Left renal pelvis (tissue), 4 donors: ENCODE measurements around the gene DET1. TPM values are rescaled to one million over a fixed set of nuclear protein-coding genes. Genes with fewer than 3 reads are reported as not detected.
A peak's percentile ranks its signal among the peaks of the same experiment; 100 is the strongest.
"Not testable (repeated sequence)": the region's sequence is repeated elsewhere in the genome, so short reads cannot be mapped to it uniquely, and the experiment has no call there.

Source experiments
- DNase-seq, 4 donors: peaks; one replicate each; pipeline ENCODE4 v3.0.0-alpha.2; 2013; ENCODE audit warnings: low read depth in 4 of 4, low spot score in 3 of 4
- polyA plus RNA-seq, 4 donors: library from polyadenylated mRNA; unstranded; fragments of 120-200 nt; gene quantifications; one replicate each; pipeline ENCODE4 v1.2.1, GENCODE V29; 2013; ENCODE audit not compliant: insufficient read length in 4 of 4

The DET1 gene
- 10 to 100 TPM; 13.8 to 19.3 (median 15.0) TPM for polyA plus RNA-seq

GRCh38 chr15:88546248-88547129 is at the start of gene DET1:
Gene DET1 (minus strand): TSS chr15:88546681. CDS start chr15:88531705, 14,976 bp downstream.
- DNase-seq = peak; percentile 76 to 89 (median 86)

- DNase-seq = no peak
Measured at GRCh38 chr15:88591384-88591783, 44.9 kb upstream of the DET1 start.

GRCh38 chr15:88590759-88591158 is 44.3 kb upstream of the DET1 start:
- DNase-seq = no peak

GRCh38 chr15:88586401-88587162 is 40.1 kb upstream of the DET1 start:
- DNase-seq = no peak

- DNase-seq = no peak
Measured at GRCh38 chr15:88580532-88580931, 34.1 kb upstream of the DET1 start.

- no peak for DNase-seq
Measured at GRCh38 chr15:88579322-88579721, 32.8 kb upstream of the DET1 start.

- no peak for DNase-seq
Measured at GRCh38 chr15:88574655-88575054, 28.2 kb upstream of the DET1 start.

GRCh38 chr15:88574077-88574476 is 27.6 kb upstream of the DET1 start:
- no peak for DNase-seq

GRCh38 chr15:88571852-88572259 is 25.4 kb upstream of the DET1 start:
- DNase-seq = no peak

GRCh38 chr15:88571153-88571851 is 24.8 kb upstream of the DET1 start:
- DNase-seq = no peak

- DNase-seq = no peak
Measured at GRCh38 chr15:88568589-88568988, 22.1 kb upstream of the DET1 start.

GRCh38 chr15:88564741-88565140 is 18.3 kb upstream of the DET1 start:
- DNase-seq = no peak

GRCh38 chr15:88563638-88564037 is 17.2 kb upstream of the DET1 start:
- DNase-seq = no peak

- not testable (repeated sequence) for DNase-seq
Measured at GRCh38 chr15:88559565-88559964, 13.1 kb upstream of the DET1 start.

- DNase-seq = not testable (repeated sequence)
Measured at GRCh38 chr15:88558026-88558425, 11.5 kb upstream of the DET1 start.

- not testable (repeated sequence) for DNase-seq
Measured at GRCh38 chr15:88548009-88548408, 1.5 kb upstream of the DET1 start.

GRCh38 chr15:88545578-88546247 is 768 bp downstream of the DET1 start:
- DNase-seq = not testable (repeated sequence)

GRCh38 chr15:88543065-88543776 is 3.3 kb downstream of the DET1 start:
- no peak for DNase-seq

- DNase-seq = no peak
Measured at GRCh38 chr15:88542342-88542733, 4.1 kb downstream of the DET1 start.
